PC-3 (cell line): ENCODE results near the gene MED12L.

Source experiments
- CTCF ChIP-seq: fragments of 300-600 bp; sonication (generic); conservative IDR thresholded peaks from 2 replicates; pipeline ENCODE4 v1.5.1; 2017; ENCODE audit warnings: antibody characterized with exemption, low read depth, mild to moderate bottlenecking, low read length
- EZH2 ChIP-seq: fragments of 300-600 bp; sonication (generic); IDR thresholded peaks from one replicate; pipeline ENCODE4 v1.6.1; 2017; ENCODE audit warnings: antibody characterized with exemption, mild to moderate bottlenecking, low read length; ENCODE audit not compliant: unreplicated experiment
- EZH2phosphoT487 ChIP-seq: fragments of 300-600 bp; sonication (generic); IDR thresholded peaks from 2 replicates; pipeline ENCODE4 v1.6.1; 2018; ENCODE audit warnings: mild to moderate bottlenecking, antibody characterized with exemption, low read length, borderline replicate concordance

GRCh38 chr3:151120409-151120808 lies 34.9 kb downstream of the MED12L start:
- TF ChIP-seq CTCF (no peak), EZH2 (no peak), EZH2phosphoT487 (no peak)
